GM12878 (cell line): ENCODE data around the gene MSI2. TPM values are rescaled to one million over a fixed set of nuclear protein-coding genes. Genes with fewer than 3 reads are reported as not detected.

ENCODE experiments used
- CBFB ChIP-seq: IDR thresholded peaks from 2 replicates; pipeline ENCODE4 v1.6.1; 2016; ENCODE audit warnings: antibody characterized with exemption, low read depth
- CBX5 ChIP-seq: sonication (generic); IDR thresholded peaks from 2 replicates; pipeline ENCODE4 v1.6.1; 2016; ENCODE audit warnings: low read depth, moderate library complexity, mild to moderate bottlenecking, inconsistent platforms
- CHD2 ChIP-seq: IDR thresholded peaks from 2 replicates; pipeline ENCODE4 v1.6.1; 2011; ENCODE audit warnings: low read depth, low read length, improper control_type of control experiment, borderline replicate concordance
- EED ChIP-seq: sonication (generic); IDR thresholded peaks from 2 replicates; pipeline ENCODE4 v1.6.1; 2016; ENCODE audit warnings: antibody characterized with exemption, low read depth
- EP300 ChIP-seq, 2 experiments: fragments of 150-350 bp in 1 of 2; IDR thresholded peaks; 2 replicates each; pipeline ENCODE4 v1.6.1; 2011 to 2012; ENCODE audit warnings: low read depth in 2 of 2, low read length in 2 of 2, borderline replicate concordance in 1 of 2, improper control_type of control experiment in 1 of 2, inconsistent platforms in 1 of 2; ENCODE audit not compliant: control insufficient read depth in 1 of 2
- FOXK2 ChIP-seq: fragments of 450-650 bp; IDR thresholded peaks from 2 replicates; pipeline ENCODE4 v1.6.1; 2017; ENCODE audit warnings: mild to moderate bottlenecking, moderate library complexity
- GATAD2B ChIP-seq: fragments of 450-650 bp; conservative IDR thresholded peaks from 2 replicates; pipeline ENCODE4 v1.6.1; 2017; ENCODE audit warnings: low read depth, mild to moderate bottlenecking, moderate library complexity
- HCFC1 ChIP-seq: fragments of 150-350 bp; IDR thresholded peaks from 2 replicates; pipeline ENCODE4 v1.6.1; 2014; ENCODE audit warnings: low read length
- HDAC6 ChIP-seq: fragments of 200-600 bp; sonication (generic); IDR thresholded peaks from one replicate; pipeline ENCODE4 v1.8.0; 2017; ENCODE audit warnings: antibody characterized with exemption; ENCODE audit not compliant: unreplicated experiment
- IKZF1 ChIP-seq: fragments of 450-650 bp; conservative IDR thresholded peaks from 2 replicates; pipeline ENCODE4 v1.6.1; 2017; ENCODE audit warnings: antibody characterized with exemption, mild to moderate bottlenecking
- JUNB ChIP-seq: IDR thresholded peaks from 2 replicates; pipeline ENCODE4 v1.6.1; 2016; ENCODE audit warnings: antibody characterized with exemption, mild to moderate bottlenecking
- MEF2B ChIP-seq: fragments of 450-650 bp; IDR thresholded peaks from 2 replicates; pipeline ENCODE4 v1.6.1; 2018; ENCODE audit warnings: mild to moderate bottlenecking, moderate library complexity; ENCODE audit not compliant: partially characterized antibody, poor library complexity, severe bottlenecking
- MTA2 ChIP-seq: fragments of 450-650 bp; IDR thresholded peaks from 2 replicates; pipeline ENCODE4 v1.6.1; 2016; ENCODE audit warnings: low read depth, mild to moderate bottlenecking, moderate library complexity
- MYB ChIP-seq: fragments of 150-350 bp; IDR thresholded peaks from 2 replicates; pipeline ENCODE4 v1.6.1; 2014; ENCODE audit warnings: mild to moderate bottlenecking, low read depth, low read length, borderline replicate concordance
- NBN ChIP-seq: fragments of 450-650 bp; IDR thresholded peaks from 2 replicates; pipeline ENCODE4 v1.6.1; 2016
- NFXL1 ChIP-seq: fragments of 450-650 bp; IDR thresholded peaks from 2 replicates; pipeline ENCODE4 v1.6.1; 2017; ENCODE audit warnings: antibody characterized with exemption, mild to moderate bottlenecking, borderline replicate concordance
- NFYB ChIP-seq: IDR thresholded peaks from 2 replicates; pipeline ENCODE4 v1.6.1; 2011; ENCODE audit warnings: low read depth, mild to moderate bottlenecking, low read length, improper control_type of control experiment, moderate library complexity; ENCODE audit not compliant: insufficient read depth
- POLR2A ChIP-seq: IDR thresholded peaks from 2 replicates; pipeline ENCODE4 v1.6.1; 2011; ENCODE audit warnings: low read depth, mild to moderate bottlenecking, low read length
- RAD21 ChIP-seq: IDR thresholded peaks from 2 replicates; pipeline ENCODE4 v1.6.1; 2011; ENCODE audit warnings: mild to moderate bottlenecking, low read depth, low read length, moderate library complexity; ENCODE audit not compliant: insufficient read depth
- SMC3 ChIP-seq: IDR thresholded peaks from 2 replicates; pipeline ENCODE4 v1.6.1; 2011; ENCODE audit warnings: low read length, improper control_type of control experiment, borderline replicate concordance
- STAT3 ChIP-seq: IDR thresholded peaks from 2 replicates; pipeline ENCODE4 v1.6.1; 2011; ENCODE audit warnings: low read depth, low read length, improper control_type of control experiment
- TAF1 ChIP-seq: IDR thresholded peaks from 2 replicates; pipeline ENCODE4 v1.6.1; 2011; ENCODE audit warnings: mild to moderate bottlenecking, low read depth, low read length, borderline replicate concordance
- TCF12 ChIP-seq: IDR thresholded peaks from 2 replicates; pipeline ENCODE4 v1.6.1; 2011; ENCODE audit warnings: low read depth, mild to moderate bottlenecking, low read length
- TCF3 ChIP-seq: IDR thresholded peaks from 2 replicates; pipeline ENCODE4 v1.6.1; 2012; ENCODE audit warnings: low read depth, mild to moderate bottlenecking, low read length, borderline replicate concordance; ENCODE audit not compliant: insufficient read depth
- polyA plus RNA-seq, 11 experiments: library from polyadenylated mRNA; depleted of rRNA in 4 of 11; unstranded in 6 of 11; stranded (reverse) in 5 of 11; fragments of >200 nt; fragmentation: Nextera tagmentation in 4 of 11; fragmentation: Illumina TruSeq in 1 of 11; extraction: Ambion mirVana in 4 of 11; extraction: Trizol in 1 of 11; gene quantifications; 1 replicate in 1 of 11; 2 replicates in 10 of 11; pipeline versions ENCODE4 v1.2.1 to v1.2.3, GENCODE V29; 2011 to 2016; ENCODE audit warnings: inconsistent platforms in 2 of 11, missing spikeins in 2 of 11, low read depth in 1 of 11
- total RNA-seq, 4 experiments: library from RNA; depleted of rRNA in 3 of 4; stranded (reverse); fragments of >200 nt in 3 of 4; fragmentation: Illumina TruSeq in 1 of 4; extraction: Trizol in 1 of 4; gene quantifications; 2 replicates each; pipeline versions ENCODE4 v1.2.1 to v1.2.3, GENCODE V29; 2013 to 2021
- TF ChIP-seq, protein P1 (sequence below): fragments of 450-650 bp; IDR thresholded peaks from 2 replicates; pipeline ENCODE4 v1.6.1; 2014; ENCODE audit warnings: mild to moderate bottlenecking
- TF ChIP-seq, protein P2 (sequence below): IDR thresholded peaks from 2 replicates; pipeline ENCODE4 v1.6.1; 2011; ENCODE audit warnings: borderline replicate concordance, low read depth, mild to moderate bottlenecking, moderate library complexity, low read length; ENCODE audit not compliant: insufficient read depth, poor library complexity, severe bottlenecking
- TF ChIP-seq, protein P3 (sequence below): IDR thresholded peaks from 2 replicates; pipeline ENCODE4 v1.6.1; 2012; ENCODE audit warnings: low read depth, low read length, improper control_type of control experiment
- TF ChIP-seq, protein P4 (sequence below): IDR thresholded peaks from 2 replicates; pipeline ENCODE4 v1.6.1; 2011; ENCODE audit warnings: low read depth, mild to moderate bottlenecking, low read length, moderate library complexity, borderline replicate concordance; ENCODE audit errors: extremely low read depth

MSI2 gene
- total and polyA plus RNA-seq, 10 of the 15 experiments (the other 5 are each of a cell fraction or from before 2014, with no cell fraction given): 6.1 to 76.1 (median 42.0) TPM

DNA sequence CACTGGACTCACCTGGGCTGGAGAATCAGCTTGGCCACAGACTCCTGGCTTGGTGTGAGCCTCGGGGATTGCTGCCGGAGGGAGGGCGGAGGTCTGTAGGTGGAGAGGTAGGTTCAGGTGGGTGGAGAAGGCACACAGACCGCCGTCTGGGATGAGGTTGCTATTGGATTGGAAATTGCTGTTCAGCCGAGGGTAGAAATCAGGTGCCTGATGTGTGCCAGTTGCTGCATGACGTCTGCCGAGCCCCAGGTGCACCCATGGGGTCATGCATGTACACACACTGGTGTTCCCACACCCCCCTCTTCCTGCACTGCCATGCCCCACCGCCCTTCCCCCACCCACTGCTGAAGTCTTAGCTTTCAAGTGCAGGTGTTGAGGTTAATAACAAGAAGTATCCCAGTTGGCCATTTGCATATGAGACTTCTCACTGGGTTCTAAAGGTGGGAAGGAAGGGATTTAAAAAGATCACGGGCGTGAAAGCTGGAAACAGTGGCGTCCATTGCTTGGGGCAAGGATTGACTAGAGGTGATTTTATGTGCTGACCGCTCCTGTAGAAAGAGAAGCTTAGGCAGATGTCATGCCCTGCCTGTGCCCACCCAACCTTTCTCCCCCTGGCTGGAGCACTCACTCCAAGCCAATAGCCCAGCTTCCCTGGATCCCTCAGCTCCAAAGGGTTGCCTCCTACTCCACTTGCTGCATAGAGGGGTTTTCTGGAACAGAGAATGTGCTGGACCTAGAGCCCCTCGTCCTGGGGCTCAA, 295.2 kb downstream of the MSI2 start (continued):
- peak; percentile 41 for TF ChIP-seq MEF2B
- TF ChIP-seq, protein P1, sequence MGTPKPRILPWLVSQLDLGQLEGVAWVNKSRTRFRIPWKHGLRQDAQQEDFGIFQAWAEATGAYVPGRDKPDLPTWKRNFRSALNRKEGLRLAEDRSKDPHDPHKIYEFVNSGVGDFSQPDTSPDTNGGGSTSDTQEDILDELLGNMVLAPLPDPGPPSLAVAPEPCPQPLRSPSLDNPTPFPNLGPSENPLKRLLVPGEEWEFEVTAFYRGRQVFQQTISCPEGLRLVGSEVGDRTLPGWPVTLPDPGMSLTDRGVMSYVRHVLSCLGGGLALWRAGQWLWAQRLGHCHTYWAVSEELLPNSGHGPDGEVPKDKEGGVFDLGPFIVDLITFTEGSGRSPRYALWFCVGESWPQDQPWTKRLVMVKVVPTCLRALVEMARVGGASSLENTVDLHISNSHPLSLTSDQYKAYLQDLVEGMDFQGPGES: no peak
- TF ChIP-seq HDAC6: no peak
- TF ChIP-seq JUNB: peak; percentile 28; the same call in 1 of the 2 replicates
- TF ChIP-seq MYB: 0 out of 2 replicates have a peak, but pooled peaks have one; percentile 19
- peak; percentile 18 to 65; a peak in 2 of 4 replicates for TF ChIP-seq EP300 (IDR thresholded peaks at IDR 0.05; ENCODE audit: borderline replicate concordance in 1 of 2, control insufficient read depth in 1 of 2, low read depth in 2 of 2, low read length in 2 of 2)
- no peak for TF ChIP-seq CBX5
- peak; percentile 29; the same call in 1 of the 2 replicates for TF ChIP-seq GATAD2B
- TF ChIP-seq TCF3: peak; percentile 96
- peak; percentile 83; the same call in 1 of the 2 replicates for TF ChIP-seq CHD2
- TF ChIP-seq IKZF1: peak; percentile 32; the same call in 1 of the 2 replicates
- TF ChIP-seq, protein P2, sequence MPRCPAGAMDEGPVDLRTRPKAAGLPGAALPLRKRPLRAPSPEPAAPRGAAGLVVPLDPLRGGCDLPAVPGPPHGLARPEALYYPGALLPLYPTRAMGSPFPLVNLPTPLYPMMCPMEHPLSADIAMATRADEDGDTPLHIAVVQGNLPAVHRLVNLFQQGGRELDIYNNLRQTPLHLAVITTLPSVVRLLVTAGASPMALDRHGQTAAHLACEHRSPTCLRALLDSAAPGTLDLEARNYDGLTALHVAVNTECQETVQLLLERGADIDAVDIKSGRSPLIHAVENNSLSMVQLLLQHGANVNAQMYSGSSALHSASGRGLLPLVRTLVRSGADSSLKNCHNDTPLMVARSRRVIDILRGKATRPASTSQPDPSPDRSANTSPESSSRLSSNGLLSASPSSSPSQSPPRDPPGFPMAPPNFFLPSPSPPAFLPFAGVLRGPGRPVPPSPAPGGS: peak; percentile 76
- 0 out of 2 replicates have a peak, but pooled peaks have one; percentile 38 for TF ChIP-seq CBFB
- peak; percentile 96 for TF ChIP-seq TCF12
- TF ChIP-seq, protein P3, sequence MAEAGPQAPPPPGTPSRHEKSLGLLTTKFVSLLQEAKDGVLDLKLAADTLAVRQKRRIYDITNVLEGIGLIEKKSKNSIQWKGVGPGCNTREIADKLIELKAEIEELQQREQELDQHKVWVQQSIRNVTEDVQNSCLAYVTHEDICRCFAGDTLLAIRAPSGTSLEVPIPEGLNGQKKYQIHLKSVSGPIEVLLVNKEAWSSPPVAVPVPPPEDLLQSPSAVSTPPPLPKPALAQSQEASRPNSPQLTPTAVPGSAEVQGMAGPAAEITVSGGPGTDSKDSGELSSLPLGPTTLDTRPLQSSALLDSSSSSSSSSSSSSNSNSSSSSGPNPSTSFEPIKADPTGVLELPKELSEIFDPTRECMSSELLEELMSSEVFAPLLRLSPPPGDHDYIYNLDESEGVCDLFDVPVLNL: no peak
- TF ChIP-seq, protein P4, sequence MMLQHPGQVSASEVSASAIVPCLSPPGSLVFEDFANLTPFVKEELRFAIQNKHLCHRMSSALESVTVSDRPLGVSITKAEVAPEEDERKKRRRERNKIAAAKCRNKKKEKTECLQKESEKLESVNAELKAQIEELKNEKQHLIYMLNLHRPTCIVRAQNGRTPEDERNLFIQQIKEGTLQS: no peak
- no peak for TF ChIP-seq TAF1
- no peak for TF ChIP-seq NFXL1
- 0 out of 2 replicates have a peak, but pooled peaks have one; percentile 12 for TF ChIP-seq FOXK2
- no peak; the same call in 1 of the 2 replicates for TF ChIP-seq RAD21
- no peak for TF ChIP-seq NFYB
- no peak for TF ChIP-seq STAT3
- no peak; the same call in 1 of the 2 replicates for TF ChIP-seq NBN
- no peak for TF ChIP-seq HCFC1
- TF ChIP-seq MTA2: 0 out of 2 replicates have a peak, but pooled peaks have one; percentile 40
- no peak for TF ChIP-seq SMC3
- peak; percentile 88 for TF ChIP-seq EED
- TF ChIP-seq POLR2A: no peak
